Measurements from ENCODE around the gene RPS2. TPM values are rescaled to one million over a fixed set of nuclear protein-coding genes. Genes with fewer than 3 reads are reported as not detected.
A peak's percentile ranks its signal among the peaks of the same experiment; 100 is the strongest.

The RPS2 gene
- total RNA-seq, 1 experiment from 2014 or later, result 2,950 TPM

DNA sequence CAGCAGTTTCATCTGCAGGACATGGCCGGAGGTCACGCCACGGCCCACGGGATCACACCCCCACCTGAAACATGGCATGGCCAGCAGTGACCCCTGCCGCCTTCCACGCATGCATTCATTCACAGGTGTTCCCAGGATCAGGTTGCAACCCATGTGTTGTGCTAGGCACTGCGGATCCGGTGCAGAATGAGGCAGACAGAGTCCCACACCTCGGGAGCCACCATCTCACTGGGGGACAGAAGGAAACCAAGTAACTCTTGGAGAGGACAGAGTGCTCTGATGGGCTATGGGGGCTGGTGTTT, 17.3 kb downstream of the RPS2 start:
- no peaks in the 10 kb centered on the region for H3K4me1 Mint-ChIP-seq (ENCODE audit: low read depth, unreplicated experiment)
- no peaks in the 10 kb centered on the region for H3K27me3 Mint-ChIP-seq (ENCODE audit: unreplicated experiment)
- no peak overlapping the region for H3K27ac Mint-ChIP-seq (ENCODE audit: unreplicated experiment)
- peaks cover 22% of the 10 kb centered on the region for H3K36me3 Mint-ChIP-seq (ENCODE audit: insufficient read depth, unreplicated experiment)
- CTCF ChIA-PET, result no interaction called here
- intact Hi-C loops (cut with micrococcal nuclease; ENCODE audit: unreplicated experiment), result no loop called here
- BruUV-seq (replicated peaks), result no TSS peak
- H3K4me3 Mint-ChIP-seq (ENCODE audit: low read depth, unreplicated experiment), result no peak overlapping the region
- no peaks in the 10 kb centered on the region for H3K9me3 Mint-ChIP-seq (ENCODE audit: low read depth, unreplicated experiment)
- no peak for DNase-seq
- TF ChIP-seq, protein P1, sequence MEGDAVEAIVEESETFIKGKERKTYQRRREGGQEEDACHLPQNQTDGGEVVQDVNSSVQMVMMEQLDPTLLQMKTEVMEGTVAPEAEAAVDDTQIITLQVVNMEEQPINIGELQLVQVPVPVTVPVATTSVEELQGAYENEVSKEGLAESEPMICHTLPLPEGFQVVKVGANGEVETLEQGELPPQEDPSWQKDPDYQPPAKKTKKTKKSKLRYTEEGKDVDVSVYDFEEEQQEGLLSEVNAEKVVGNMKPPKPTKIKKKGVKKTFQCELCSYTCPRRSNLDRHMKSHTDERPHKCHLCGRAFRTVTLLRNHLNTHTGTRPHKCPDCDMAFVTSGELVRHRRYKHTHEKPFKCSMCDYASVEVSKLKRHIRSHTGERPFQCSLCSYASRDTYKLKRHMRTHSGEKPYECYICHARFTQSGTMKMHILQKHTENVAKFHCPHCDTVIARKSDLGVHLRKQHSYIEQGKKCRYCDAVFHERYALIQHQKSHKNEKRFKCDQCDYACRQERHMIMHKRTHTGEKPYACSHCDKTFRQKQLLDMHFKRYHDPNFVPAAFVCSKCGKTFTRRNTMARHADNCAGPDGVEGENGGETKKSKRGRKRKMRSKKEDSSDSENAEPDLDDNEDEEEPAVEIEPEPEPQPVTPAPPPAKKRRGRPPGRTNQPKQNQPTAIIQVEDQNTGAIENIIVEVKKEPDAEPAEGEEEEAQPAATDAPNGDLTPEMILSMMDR (IDR thresholded peaks at IDR 0.05; ENCODE audit: unreplicated experiment), result no peak

DNA sequence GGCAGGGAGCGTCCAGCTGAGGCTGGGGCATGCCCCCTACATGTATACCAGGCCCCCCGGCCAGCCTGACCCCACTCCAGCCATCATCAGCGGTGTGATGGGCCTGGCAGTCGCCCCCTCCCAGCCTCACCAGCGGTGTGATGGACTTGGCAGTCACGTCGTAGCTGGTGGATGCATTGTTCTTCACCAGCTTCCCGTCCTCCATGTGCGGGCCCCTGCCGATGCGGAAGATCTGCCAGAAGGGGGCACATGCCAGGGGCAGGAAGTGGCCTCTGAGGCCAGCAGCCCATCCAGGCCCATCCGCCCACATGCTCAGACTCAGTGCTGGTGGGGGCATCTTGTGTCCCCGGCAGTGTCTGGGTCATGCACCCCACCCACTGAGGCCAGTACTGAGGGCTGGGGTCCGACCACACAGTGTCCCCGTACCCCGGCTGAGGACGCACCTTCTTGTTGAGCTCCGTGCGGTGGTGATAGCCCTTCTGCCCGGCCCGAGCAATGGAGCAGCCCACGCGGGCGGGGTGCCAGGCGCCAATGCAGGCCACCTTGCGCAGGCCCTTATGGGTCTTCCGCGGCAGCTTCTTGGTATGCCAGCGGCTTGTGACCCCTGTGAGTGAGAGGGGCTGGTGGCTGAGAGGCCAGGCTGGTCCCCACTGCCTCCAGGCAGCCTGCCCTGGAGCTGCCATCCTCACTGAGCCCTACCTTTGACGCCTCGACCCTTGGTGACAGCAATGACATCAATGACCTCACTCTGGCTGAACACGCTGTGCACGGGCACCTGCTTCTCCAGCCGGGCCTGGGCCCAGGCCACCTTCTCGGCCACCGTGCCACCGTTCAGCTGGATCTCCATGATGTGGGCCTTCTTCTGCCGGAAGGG, 17.9 kb downstream of the RPS2 start:
- no peak overlapping the region for H3K27ac Mint-ChIP-seq (ENCODE audit: unreplicated experiment)
- no peak overlapping the region for H3K4me3 Mint-ChIP-seq (ENCODE audit: low read depth, unreplicated experiment)
- no peaks in the 10 kb centered on the region for H3K27me3 Mint-ChIP-seq (ENCODE audit: unreplicated experiment)
- intact Hi-C loops (cut with micrococcal nuclease; ENCODE audit: unreplicated experiment), result no loop called here
- no peak for DNase-seq
- TF ChIP-seq, protein P1 (IDR thresholded peaks at IDR 0.05; ENCODE audit: unreplicated experiment), result no peak
- BruUV-seq (replicated peaks), result no TSS peak
- no peaks in the 10 kb centered on the region for H3K9me3 Mint-ChIP-seq (ENCODE audit: low read depth, unreplicated experiment)
- H3K4me1 Mint-ChIP-seq (ENCODE audit: low read depth, unreplicated experiment), result peaks cover 2% of the 10 kb centered on the region
- peaks cover 28% of the 10 kb centered on the region for H3K36me3 Mint-ChIP-seq (ENCODE audit: insufficient read depth, unreplicated experiment)
- CTCF ChIA-PET, result no interaction called here

DNA sequence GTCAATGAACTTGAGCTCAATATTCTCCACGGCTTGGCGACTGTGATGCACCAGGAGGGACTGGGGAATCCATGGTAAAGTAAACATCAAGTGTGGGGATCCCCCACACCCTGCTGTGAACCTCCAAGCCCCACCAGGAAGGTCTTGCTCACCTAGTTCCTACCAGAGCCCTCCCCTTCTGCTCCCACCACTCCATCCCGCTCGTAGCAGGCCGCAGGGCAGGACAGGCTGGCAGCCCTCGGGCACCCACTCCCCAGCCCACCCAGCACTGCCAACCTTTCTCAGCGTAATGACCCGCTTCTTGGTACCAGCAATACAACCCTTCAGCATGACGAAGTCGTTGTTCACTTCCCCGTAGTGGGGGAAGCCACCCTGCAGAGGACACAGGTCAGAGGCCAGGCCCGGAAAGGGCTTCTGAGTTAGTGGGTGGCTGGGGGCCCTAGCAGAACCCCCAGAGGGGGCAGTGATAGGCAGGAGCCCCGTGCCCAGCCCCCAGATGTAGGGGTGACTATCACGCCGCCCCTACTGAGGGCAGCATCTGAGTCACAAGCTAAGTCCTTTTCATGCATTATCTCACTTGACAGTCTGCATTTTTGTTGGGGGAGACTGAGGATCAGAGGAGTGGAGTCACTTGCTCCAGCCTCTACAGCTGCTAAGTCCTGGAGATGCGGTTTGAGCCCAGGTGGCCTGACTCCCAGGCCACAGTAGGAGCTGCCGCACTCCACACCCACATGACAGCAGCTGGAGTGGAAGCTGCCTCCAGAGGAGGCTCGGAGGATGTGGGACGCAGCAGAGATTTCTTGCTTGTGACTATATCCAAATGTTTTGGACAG, 18.9 kb downstream of the RPS2 start:
- H3K9me3 Mint-ChIP-seq (ENCODE audit: low read depth, unreplicated experiment), result no peaks in the 10 kb centered on the region
- no TSS peak for BruUV-seq (replicated peaks)
- CTCF ChIA-PET, result no interaction called here
- H3K27me3 Mint-ChIP-seq (ENCODE audit: unreplicated experiment), result no peaks in the 10 kb centered on the region
- no peak overlapping the region for H3K4me3 Mint-ChIP-seq (ENCODE audit: low read depth, unreplicated experiment)
- peaks cover 31% of the 10 kb centered on the region for H3K36me3 Mint-ChIP-seq (ENCODE audit: insufficient read depth, unreplicated experiment)
- peaks cover 8% of the 10 kb centered on the region for H3K4me1 Mint-ChIP-seq (ENCODE audit: low read depth, unreplicated experiment)
- intact Hi-C loops (cut with micrococcal nuclease; ENCODE audit: unreplicated experiment), result no loop called here
- TF ChIP-seq, protein P1 (IDR thresholded peaks at IDR 0.05; ENCODE audit: unreplicated experiment), result no peak
- no peak for DNase-seq
- no peak overlapping the region for H3K27ac Mint-ChIP-seq (ENCODE audit: unreplicated experiment)

DNA sequence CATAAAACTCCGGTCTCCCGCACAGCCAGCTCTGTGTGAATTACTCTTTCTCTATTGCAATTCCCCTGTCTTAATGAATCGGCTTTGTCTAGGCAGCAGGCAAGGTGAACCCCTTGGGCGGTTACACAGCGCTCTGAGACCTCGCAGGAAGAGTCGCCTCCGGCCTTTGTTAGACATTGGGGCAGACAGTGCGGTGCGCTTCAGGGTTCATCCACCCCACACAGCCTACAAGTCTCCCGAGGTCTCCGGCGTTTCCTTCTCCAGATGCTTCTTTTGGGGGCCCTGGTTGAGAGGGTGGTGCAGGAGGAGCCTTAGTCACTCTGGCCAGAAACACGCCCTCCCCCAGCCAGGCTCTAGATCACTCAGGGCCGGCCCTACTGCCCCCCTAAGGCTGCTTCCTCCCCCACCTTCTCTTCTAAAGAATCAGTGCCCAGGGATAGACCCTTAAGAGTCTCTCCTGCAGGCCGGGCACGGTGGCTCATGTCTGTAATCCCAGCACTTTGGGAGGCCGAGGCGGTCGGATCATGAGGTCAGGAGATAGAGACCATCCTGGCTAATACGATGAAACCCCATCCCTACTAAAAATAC, 19.9 kb downstream of the RPS2 start:
- CTCF ChIA-PET, result no interaction called here
- Mint-ChIP-seq H3K4me1 (ENCODE audit: low read depth, unreplicated experiment) (peaks cover 8% of the 10 kb centered on the region), H3K27me3 (ENCODE audit: unreplicated experiment) (no peaks in the 10 kb centered on the region), H3K4me3 (ENCODE audit: low read depth, unreplicated experiment) (peak overlapping the region; percentile 99), H3K9me3 (ENCODE audit: low read depth, unreplicated experiment) (no peaks in the 10 kb centered on the region), H3K36me3 (ENCODE audit: insufficient read depth, unreplicated experiment) (peaks cover 31% of the 10 kb centered on the region), H3K27ac (ENCODE audit: unreplicated experiment) (no peak overlapping the region)
- no TSS peak for BruUV-seq (replicated peaks)
- TF ChIP-seq, protein P1 (IDR thresholded peaks at IDR 0.05; ENCODE audit: unreplicated experiment), result no peak
- intact Hi-C loops (cut with micrococcal nuclease; ENCODE audit: unreplicated experiment), result no loop called here
- DNase-seq, result no peak

All from Calu3 (cell line).